BJ (cell line): ENCODE data around the gene SPNS2. TPM values are rescaled to one million over a fixed set of nuclear protein-coding genes. Genes with fewer than 3 reads are reported as not detected.

Experiments
- CTCF ChIA-PET: fragments of 350-600 bp; formaldehyde crosslinking; extraction: SDS; loops from one replicate; lab custom pipeline; 2021; ENCODE audit warnings: antibody characterized with exemption, inconsistent platforms; lab: Yijun Ruan, JAX
- POLR2A ChIA-PET: fragments of 300-600 bp; sonication (Branson Sonifier 250); formaldehyde crosslinking; extraction: SDS; loops from one replicate; lab custom pipeline; 2021; ENCODE audit warnings: antibody characterized with exemption; lab: Charles Lee
- DNase-seq: peaks from one replicate; pipeline ENCODE4 v3.0.0-alpha.2; 2011; ENCODE audit warnings: low read depth
- H3K27me3 ChIP-seq: 2 replicates; pipeline ENCODE4 v1.6.0; 2011; ENCODE audit warnings: low read length; ENCODE audit not compliant: control insufficient read depth, insufficient read depth
- H3K36me3 ChIP-seq: 2 replicates; pipeline ENCODE4 v1.5.1; 2011; ENCODE audit warnings: low read length; ENCODE audit not compliant: control insufficient read depth, insufficient read depth
- H3K4me3 ChIP-seq: 2 replicates; pipeline ENCODE4 v1.5.1; 2011; ENCODE audit warnings: low read depth, mild to moderate bottlenecking, control low read depth, low read length
- polyA plus RNA-seq: library from polyadenylated mRNA; depleted of rRNA; stranded (reverse); fragments of >200 nt; gene quantifications from 2 replicates; pipeline ENCODE4 v1.2.3, GENCODE V29; 2011
- TF ChIP-seq, protein P1 (sequence below): IDR thresholded peaks from 2 replicates; pipeline ENCODE4 v1.5.1; 2011; ENCODE audit warnings: low read depth, mild to moderate bottlenecking, control low read depth, inconsistent platforms, low read length, moderate library complexity; ENCODE audit not compliant: insufficient read depth

The SPNS2 gene
- polyA plus RNA-seq, 1 experiment = not detected

DNA sequence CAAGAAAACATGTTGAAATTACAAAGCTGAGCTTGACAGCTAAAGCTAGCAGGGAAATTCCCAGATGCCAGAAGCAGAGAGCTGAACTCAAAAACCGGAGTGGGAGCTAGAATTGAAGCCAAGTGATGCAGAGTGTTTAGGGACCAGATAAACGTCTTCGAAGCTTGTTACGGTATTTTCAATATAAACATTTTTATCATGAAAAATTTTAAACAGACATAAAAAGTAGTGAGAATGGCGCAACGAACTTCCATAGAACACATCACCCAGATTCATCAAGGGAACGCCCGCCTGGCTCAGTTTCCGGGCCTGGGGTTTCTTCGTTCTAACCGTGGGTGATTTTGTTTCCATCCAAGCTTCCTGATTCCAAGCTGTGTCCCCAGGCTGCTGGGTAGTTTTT is 18.1 kb downstream of the SPNS2 start:
- POLR2A ChIA-PET = no interaction called here

DNA sequence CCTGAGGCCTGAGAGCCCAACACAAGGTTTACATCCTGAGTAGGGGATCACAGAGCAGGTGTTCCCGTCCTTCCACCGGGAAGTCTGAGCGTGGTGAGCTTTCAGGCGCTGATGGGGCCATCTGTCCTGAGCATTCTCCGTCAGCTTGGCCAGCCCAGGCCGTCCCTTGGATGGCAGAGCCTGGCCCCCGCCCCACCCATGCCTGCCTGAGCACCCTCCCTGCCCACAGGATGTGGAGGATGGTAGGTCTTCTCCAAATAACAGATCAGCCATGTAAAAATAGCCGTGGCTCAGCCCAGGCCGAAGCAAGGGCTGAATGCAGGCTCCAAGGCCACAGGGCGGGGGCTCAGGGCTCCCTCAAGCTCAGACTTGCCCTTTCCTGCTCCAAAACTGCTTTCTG is 20.2 kb downstream of the SPNS2 start:
- H3K27me3 ChIP-seq = peaks cover 10% of the 10 kb centered on the region
- H3K4me3 ChIP-seq = no peak overlapping the region
- DNase-seq = no peak
- H3K36me3 ChIP-seq = no peaks in the 10 kb centered on the region
- TF ChIP-seq, protein P1, sequence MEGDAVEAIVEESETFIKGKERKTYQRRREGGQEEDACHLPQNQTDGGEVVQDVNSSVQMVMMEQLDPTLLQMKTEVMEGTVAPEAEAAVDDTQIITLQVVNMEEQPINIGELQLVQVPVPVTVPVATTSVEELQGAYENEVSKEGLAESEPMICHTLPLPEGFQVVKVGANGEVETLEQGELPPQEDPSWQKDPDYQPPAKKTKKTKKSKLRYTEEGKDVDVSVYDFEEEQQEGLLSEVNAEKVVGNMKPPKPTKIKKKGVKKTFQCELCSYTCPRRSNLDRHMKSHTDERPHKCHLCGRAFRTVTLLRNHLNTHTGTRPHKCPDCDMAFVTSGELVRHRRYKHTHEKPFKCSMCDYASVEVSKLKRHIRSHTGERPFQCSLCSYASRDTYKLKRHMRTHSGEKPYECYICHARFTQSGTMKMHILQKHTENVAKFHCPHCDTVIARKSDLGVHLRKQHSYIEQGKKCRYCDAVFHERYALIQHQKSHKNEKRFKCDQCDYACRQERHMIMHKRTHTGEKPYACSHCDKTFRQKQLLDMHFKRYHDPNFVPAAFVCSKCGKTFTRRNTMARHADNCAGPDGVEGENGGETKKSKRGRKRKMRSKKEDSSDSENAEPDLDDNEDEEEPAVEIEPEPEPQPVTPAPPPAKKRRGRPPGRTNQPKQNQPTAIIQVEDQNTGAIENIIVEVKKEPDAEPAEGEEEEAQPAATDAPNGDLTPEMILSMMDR = no peak
- ChIA-PET CTCF (interaction anchor here (0.9 to 1.3 kb wide), 2 partner anchors 12 to 46 kb away, joined by 3 to 4 read pairs; no protein-coding TSS in a partner anchor), POLR2A (no interaction called here)

More for the DNA sequence above, 18.1 kb downstream of the SPNS2 start:
- Histone ChIP-seq H3K36me3 (no peaks in the 10 kb centered on the region), H3K27me3 (peaks cover 10% of the 10 kb centered on the region), H3K4me3 (no peak overlapping the region)
- CTCF ChIA-PET = interaction anchor here (0.6 kb wide), 1 partner anchor 19 kb away, joined by 3 read pairs; no protein-coding TSS in a partner anchor
- DNase-seq = no peak
- TF ChIP-seq, protein P1 = no peak

DNA sequence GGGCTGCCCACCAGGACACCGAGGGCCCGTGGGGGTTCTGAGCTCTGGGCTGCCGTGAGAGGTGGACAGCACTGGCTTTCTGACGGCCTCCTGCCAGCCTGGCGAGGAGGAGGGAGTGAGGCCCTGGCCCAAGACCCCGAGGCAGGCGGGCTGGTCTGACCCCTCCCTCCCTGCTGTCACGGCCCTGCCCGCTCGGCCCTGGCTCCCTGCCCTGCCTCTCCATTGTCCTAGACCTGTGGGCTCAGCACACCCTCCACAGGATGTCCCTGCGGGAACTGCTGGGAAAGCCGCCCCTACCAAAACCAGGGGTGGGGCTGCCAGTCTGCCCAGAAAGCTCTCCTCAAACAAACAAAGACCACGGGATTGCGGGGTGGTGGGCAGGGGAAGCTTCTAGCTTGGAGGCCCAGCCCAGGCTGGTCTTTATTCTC is 20.7 kb downstream of the SPNS2 start:
- Histone ChIP-seq H3K27me3 (peaks cover 10% of the 10 kb centered on the region), H3K4me3 (no peak overlapping the region), H3K36me3 (no peaks in the 10 kb centered on the region)
- DNase-seq = no peak
- POLR2A ChIA-PET = no interaction called here
- TF ChIP-seq, protein P1 = no peak
- CTCF ChIA-PET = interaction anchor here (0.6 to 1.3 kb wide), 3 partner anchors 13 to 329 kb away, joined by 3 to 4 read pairs (median 3); no protein-coding TSS in a partner anchor

DNA sequence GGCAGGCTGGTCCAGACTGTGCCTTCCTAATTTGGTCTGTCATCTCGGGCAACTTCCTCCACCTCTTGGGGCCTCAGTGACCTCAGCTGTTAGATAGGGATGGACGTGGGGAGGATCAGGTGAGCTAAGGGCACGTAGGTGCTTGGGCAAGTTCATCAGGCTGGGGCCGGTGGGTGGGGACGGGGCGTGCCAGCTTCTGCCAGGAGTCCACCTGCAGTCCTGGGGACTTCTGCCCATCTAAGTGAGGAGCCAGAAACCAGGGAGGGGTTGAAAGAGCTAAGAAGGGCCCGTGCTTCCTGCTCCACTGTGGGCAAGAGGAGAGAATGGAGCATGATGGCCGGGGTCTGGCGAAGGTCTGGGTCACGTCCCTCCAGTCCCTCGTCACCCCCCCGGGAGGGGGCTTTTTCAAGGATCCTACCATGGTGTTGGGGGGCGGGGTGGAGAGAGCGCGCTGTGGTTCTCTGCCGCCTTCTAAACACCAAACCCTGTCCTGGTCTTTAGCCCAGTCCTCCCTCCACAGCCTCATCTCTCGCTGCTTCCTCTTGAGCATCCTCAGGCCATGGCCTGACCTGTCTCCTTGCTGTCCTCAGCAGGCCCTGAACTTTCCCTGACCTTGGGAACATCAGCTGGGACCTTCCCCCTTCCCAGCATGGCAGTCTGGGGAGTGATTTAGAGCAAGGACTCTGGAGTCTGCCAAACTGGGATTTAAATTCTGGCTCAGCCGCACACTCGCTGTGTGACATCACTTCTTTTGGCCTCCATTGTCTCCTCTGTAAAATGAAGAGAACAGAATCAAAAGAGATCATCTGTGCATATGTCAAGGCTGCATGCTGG is 21.6 kb downstream of the SPNS2 start:
- ChIA-PET CTCF (interaction anchor here (0.6 kb wide), 1 partner anchor 330 kb away, joined by 3 read pairs; no protein-coding TSS in a partner anchor), POLR2A (no interaction called here)
- H3K4me3 ChIP-seq = no peak overlapping the region
- DNase-seq = no peak
- H3K27me3 ChIP-seq = peaks cover 10% of the 10 kb centered on the region
- H3K36me3 ChIP-seq = no peaks in the 10 kb centered on the region
- TF ChIP-seq, protein P1 = no peak

DNA sequence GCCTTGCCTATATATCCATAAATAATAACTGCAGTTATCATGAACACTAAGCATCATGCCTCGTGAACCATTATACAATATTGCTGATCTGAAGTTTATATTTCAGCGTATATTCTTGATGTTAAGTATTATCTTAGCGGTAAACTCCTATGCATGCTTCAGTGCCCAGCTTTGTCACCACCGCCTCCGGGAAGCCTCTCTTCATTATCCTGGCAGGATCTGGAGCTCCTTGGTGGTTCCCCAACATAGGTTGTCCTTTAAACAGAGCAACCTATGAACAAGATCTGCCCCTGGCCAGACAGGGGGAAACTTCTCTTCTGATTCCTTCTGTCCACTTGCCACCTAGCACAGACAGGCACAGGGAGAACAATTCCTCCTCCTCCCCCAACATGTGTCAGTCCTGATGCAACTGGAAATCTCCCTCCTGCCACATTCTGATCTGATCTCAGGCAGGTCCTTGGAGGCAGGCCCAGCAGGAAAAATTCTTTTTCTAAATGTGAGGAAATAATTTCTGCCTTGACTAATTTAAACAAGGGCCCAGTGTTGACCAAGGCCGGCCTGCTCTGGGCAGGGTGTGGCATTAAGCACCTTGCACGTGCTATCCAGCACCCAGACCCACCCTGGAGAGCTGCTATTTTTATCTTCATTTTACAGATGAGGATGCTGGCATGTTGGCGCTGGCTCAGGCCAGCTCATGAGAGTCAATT is 22.4 kb downstream of the SPNS2 start:
- POLR2A ChIA-PET = no interaction called here
- no peak for DNase-seq
- Histone ChIP-seq H3K36me3 (no peaks in the 10 kb centered on the region), H3K27me3 (peaks cover 13% of the 10 kb centered on the region), H3K4me3 (no peak overlapping the region)
- CTCF ChIA-PET = interaction anchor here (1.0 kb wide), 1 partner anchor 10 kb away, joined by 3 read pairs; no protein-coding TSS in a partner anchor
- TF ChIP-seq, protein P1 = no peak
